Vagina (tissue), 2 donors: ENCODE data around the gene CCDC154.

Experiments
- CTCF ChIP-seq, 3 experiments: fragments of 450-650 bp in 2 of 3; fragments of 200-600 bp in 1 of 3; sonication (generic) in 1 of 3; IDR thresholded peaks; one replicate each; pipeline ENCODE4 v1.5.1; 2017 to 2019; ENCODE audit warnings: antibody characterized with exemption in 3 of 3, mild to moderate bottlenecking in 2 of 3, moderate library complexity in 2 of 3
- POLR2A ChIP-seq, 2 donors: fragments of 450-650 bp; IDR thresholded peaks; one replicate each; pipeline ENCODE4 v1.6.1; 2017; ENCODE audit warnings: antibody characterized with exemption in 2 of 2, mild to moderate bottlenecking in 2 of 2, moderate library complexity in 2 of 2

DNA sequence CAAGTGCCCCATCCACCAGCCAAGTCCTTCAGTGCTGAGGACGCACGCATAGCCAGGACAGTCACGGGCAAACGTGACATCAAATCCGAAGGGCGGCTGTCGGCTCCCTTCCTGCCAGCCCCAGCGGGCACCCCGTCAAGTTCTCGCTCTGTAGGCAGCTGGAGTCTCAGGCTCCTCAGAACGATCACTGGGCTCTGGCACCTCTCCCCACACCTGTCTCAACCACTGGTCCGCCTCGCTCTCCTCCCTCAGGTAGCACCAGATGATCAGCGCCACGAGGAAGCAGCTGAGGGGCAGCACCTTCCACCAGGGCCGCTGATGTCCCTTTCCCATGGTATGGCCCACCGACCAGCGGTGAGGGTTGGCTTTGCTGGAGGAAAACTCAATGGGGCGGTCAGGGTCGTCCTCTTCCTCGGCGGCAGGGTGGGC lies 24.2 kb downstream of the CCDC154 start:
- TF ChIP-seq CTCF (IDR thresholded peaks at IDR 0.05) = no peak
- no peak for TF ChIP-seq POLR2A (IDR thresholded peaks at IDR 0.05)
